Kidney (tissue), 14 donors: Measurements from ENCODE around the gene TBC1D17. TPM values are rescaled to one million over a fixed set of nuclear protein-coding genes. Genes with fewer than 3 reads are reported as not detected.

Experiments used
- DNase-seq, 5 donors: peaks; one replicate each; pipeline ENCODE4 v3.0.0-alpha.2; 2013 to 2020
- FAIRE-seq: peaks from 2 replicates; lab custom pipeline; 2012; peaks lifted over from hg19 to GRCh38; lab: Jason Lieb, UNC
- H3K27ac ChIP-seq, 2 donors: one replicate each; pipeline ENCODE4 v1.7.0; 2013; ENCODE audit warnings: low read depth in 2 of 2, low read length in 2 of 2, inconsistent platforms in 1 of 2
- H3K27me3 ChIP-seq: one replicate; pipeline ENCODE4 v1.7.1; 2013; ENCODE audit warnings: low read length, inconsistent platforms; ENCODE audit not compliant: control insufficient read depth, insufficient read depth
- H3K36me3 ChIP-seq, 3 donors: one replicate each; pipeline versions ENCODE4 v1.7.0 to v1.7.1; 2013; ENCODE audit warnings: low read length in 3 of 3, control low read depth in 1 of 3, inconsistent platforms in 1 of 3; ENCODE audit not compliant: insufficient read depth in 3 of 3, control insufficient read depth in 2 of 3
- H3K4me1 ChIP-seq, 3 donors: one replicate each; pipeline versions ENCODE4 v1.7.0 to v1.7.1; 2013; ENCODE audit warnings: low read length in 3 of 3, inconsistent platforms in 1 of 3, low read depth in 1 of 3; ENCODE audit not compliant: control insufficient read depth in 2 of 3, insufficient read depth in 2 of 3
- H3K4me3 ChIP-seq, 3 donors: one replicate each; pipeline versions ENCODE4 v1.7.0 to v1.8.1; 2013; ENCODE audit warnings: low read length in 3 of 3, control low read depth in 1 of 3, inconsistent platforms in 1 of 3
- H3K9ac ChIP-seq, 3 donors: one replicate each; pipeline versions ENCODE4 v1.7.0 to v1.7.1; 2013; ENCODE audit warnings: low read length in 3 of 3, control low read depth in 1 of 3, inconsistent platforms in 1 of 3
- H3K9me3 ChIP-seq, 3 donors: one replicate each; pipeline versions ENCODE4 v1.7.0 to v1.7.1; 2013; ENCODE audit warnings: low read length in 3 of 3, control low read depth in 1 of 3, inconsistent platforms in 1 of 3; ENCODE audit not compliant: control insufficient read depth in 2 of 3, insufficient read depth in 1 of 3
- intact Hi-C: fragments of 100-400 bp; cut with DNase I; formaldehyde crosslinking; loops from one replicate; pipeline ENCODE4 v1.11.1; 2022
- polyA plus RNA-seq: library from polyadenylated mRNA; stranded (reverse); fragments of 350-450 nt; fragmentation: Illumina TruSeq; extraction: RNeasy Lipid Tissue Mini Kit (QIAGEN cat#74804); gene quantifications from one replicate; pipeline ENCODE4 v1.2.3, GENCODE V29; 2014; ENCODE audit warnings: low read depth, low replicate concordance; ENCODE audit not compliant: insufficient read depth
- total RNA-seq: library from RNA; stranded (reverse); fragmentation: NEBNext Ultra II Directional; extraction: Animal tissue kit (Norgen Biotek cat#: 25700); gene quantifications from one replicate; pipeline ENCODE4 v1.2.1, GENCODE V29; 2021
- TF ChIP-seq, protein P1 (sequence below): IDR thresholded peaks from 3 replicates; pipeline ENCODE4 v1.5.1; 2012; ENCODE audit warnings: mild to moderate bottlenecking, moderate library complexity, borderline replicate concordance; ENCODE audit not compliant: insufficient read depth; ENCODE audit errors: extremely low read depth
- donor health status: control.
- donor health status: control.
- donor health status: control.
- donor health status: control.
- donor health status: control.
- donor health status: DM: yes; HTN: yes; CAD: no.
- donor health status: Normal renal cell carcinoma (clear cell type).

TBC1D17 gene
- total and polyA plus RNA-seq, 2 donors from 2014 or later: 34.8 to 43.6 TPM

DNA sequence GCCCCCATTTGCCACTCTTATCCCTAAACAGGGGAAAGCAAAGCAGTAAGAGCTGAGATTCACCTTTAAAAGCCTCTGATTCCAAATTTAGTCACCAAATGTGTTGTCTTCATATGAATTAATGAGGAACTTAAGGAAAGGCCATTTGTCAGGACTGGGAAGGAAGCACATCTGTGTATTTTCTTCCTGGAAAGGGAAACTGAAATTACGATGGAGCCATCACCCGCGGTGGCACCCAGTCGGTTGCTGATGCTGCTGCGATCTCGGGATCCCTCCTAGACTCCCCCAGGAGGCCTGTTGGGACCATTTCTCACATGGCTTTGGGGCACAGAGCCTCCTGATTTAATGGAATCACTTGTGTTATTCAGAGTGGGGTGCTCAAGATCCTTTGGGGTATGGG is 26.6 kb downstream of the TBC1D17 start:
- DNase-seq (no peak), FAIRE-seq (no peak)
- no peaks in the 10 kb centered on the region for H3K9me3 ChIP-seq
- no peak overlapping the region for H3K27ac ChIP-seq
- H3K36me3 ChIP-seq: peaks cover 2 to 19% (median 4%) of the 10 kb centered on the region in 3 donors
- TF ChIP-seq, protein P1, sequence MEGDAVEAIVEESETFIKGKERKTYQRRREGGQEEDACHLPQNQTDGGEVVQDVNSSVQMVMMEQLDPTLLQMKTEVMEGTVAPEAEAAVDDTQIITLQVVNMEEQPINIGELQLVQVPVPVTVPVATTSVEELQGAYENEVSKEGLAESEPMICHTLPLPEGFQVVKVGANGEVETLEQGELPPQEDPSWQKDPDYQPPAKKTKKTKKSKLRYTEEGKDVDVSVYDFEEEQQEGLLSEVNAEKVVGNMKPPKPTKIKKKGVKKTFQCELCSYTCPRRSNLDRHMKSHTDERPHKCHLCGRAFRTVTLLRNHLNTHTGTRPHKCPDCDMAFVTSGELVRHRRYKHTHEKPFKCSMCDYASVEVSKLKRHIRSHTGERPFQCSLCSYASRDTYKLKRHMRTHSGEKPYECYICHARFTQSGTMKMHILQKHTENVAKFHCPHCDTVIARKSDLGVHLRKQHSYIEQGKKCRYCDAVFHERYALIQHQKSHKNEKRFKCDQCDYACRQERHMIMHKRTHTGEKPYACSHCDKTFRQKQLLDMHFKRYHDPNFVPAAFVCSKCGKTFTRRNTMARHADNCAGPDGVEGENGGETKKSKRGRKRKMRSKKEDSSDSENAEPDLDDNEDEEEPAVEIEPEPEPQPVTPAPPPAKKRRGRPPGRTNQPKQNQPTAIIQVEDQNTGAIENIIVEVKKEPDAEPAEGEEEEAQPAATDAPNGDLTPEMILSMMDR: no peak
- H3K27me3 ChIP-seq: no peaks in the 10 kb centered on the region
- intact Hi-C loops: no loop called here
- H3K4me1 ChIP-seq: no peaks in the 10 kb centered on the region
- H3K4me3 ChIP-seq: no peak overlapping the region
- H3K9ac ChIP-seq: no peak overlapping the region

- TF ChIP-seq, protein P1: no peak
- intact Hi-C loops: no loop called here
- Histone ChIP-seq H3K27ac (no peak overlapping the region), H3K36me3 (peaks cover 2 to 22% (median 4%) of the 10 kb centered on the region in 3 donors), H3K4me1 (peaks cover 0 to 7% (median 0%) of the 10 kb centered on the region in 3 donors), H3K27me3 (no peaks in the 10 kb centered on the region), H3K9me3 (no peaks in the 10 kb centered on the region), H3K9ac (no peak overlapping the region), H3K4me3 (no peak overlapping the region)
- DNase-seq (no peak), FAIRE-seq (no peak)
These were observed 29.5 kb downstream of the TBC1D17 start for GRCh38 chr19:49906879-49907564.

- no peaks in the 10 kb centered on the region for H3K27me3 ChIP-seq
- H3K9ac ChIP-seq: no peak overlapping the region
- H3K36me3 ChIP-seq: peaks cover 2 to 26% (median 4%) of the 10 kb centered on the region in 3 donors
- FAIRE-seq (no peak), DNase-seq (no peak)
- no peak overlapping the region for H3K27ac ChIP-seq
- H3K9me3 ChIP-seq: no peaks in the 10 kb centered on the region
- TF ChIP-seq, protein P1: no peak
- H3K4me3 ChIP-seq: no peak overlapping the region
- intact Hi-C loops: no loop called here
- H3K4me1 ChIP-seq: peaks cover 0 to 7% (median 0%) of the 10 kb centered on the region in 3 donors
These were observed 30.4 kb downstream of the TBC1D17 start for GRCh38 chr19:49907745-49908446.
